SK-N-SH treated with all-trans-retinoic acid at 6 μM for 48 hours (cell line): ENCODE measurements around the gene DNTTIP2.

Experiments
- ATAC-seq: fragments of 200-7000 bp; cut with Tn5 transposase; 3 replicates; pipeline ENCODE4 v1.9.1; 2020; ENCODE audit warnings: mild to moderate bottlenecking, moderate library complexity
- BACH2 ChIP-seq: fragments of 250-450 bp; sonication (Bioruptor Pico); IDR thresholded peaks from 2 replicates; pipeline ENCODE4 v1.9.0; 2021; ENCODE audit warnings: mild to moderate bottlenecking, borderline replicate concordance
- CSRNP3 ChIP-seq: fragments of 250-450 bp; sonication (Bioruptor Pico); IDR thresholded peaks from 2 replicates; pipeline ENCODE4 v1.5.1; 2021; ENCODE audit warnings: mild to moderate bottlenecking, moderate library complexity
- GLIS3 ChIP-seq: fragments of 250-450 bp; sonication (Bioruptor Pico); IDR thresholded peaks from 2 replicates; pipeline ENCODE4 v1.5.0; 2020; ENCODE audit warnings: mild to moderate bottlenecking, moderate library complexity
- OSR1 ChIP-seq: fragments of 250-450 bp; sonication (Bioruptor Pico); IDR thresholded peaks from 2 replicates; pipeline ENCODE4 v1.8.0; 2022; ENCODE audit warnings: moderate library complexity, mild to moderate bottlenecking, inconsistent platforms
- PATZ1 ChIP-seq: fragments of 250-450 bp; sonication (Bioruptor Pico); IDR thresholded peaks from 2 replicates; pipeline ENCODE4 v1.8.0; 2020; ENCODE audit warnings: mild to moderate bottlenecking, moderate library complexity, borderline replicate concordance
- RARB ChIP-seq: fragments of 250-450 bp; sonication (Bioruptor Pico); IDR thresholded peaks from 2 replicates; pipeline ENCODE4 v1.8.0; 2021; ENCODE audit warnings: mild to moderate bottlenecking, moderate library complexity
- SNAI2 ChIP-seq: fragments of 250-450 bp; sonication (Bioruptor Pico); IDR thresholded peaks from 2 replicates; pipeline ENCODE4 v1.5.0; 2020; ENCODE audit warnings: mild to moderate bottlenecking, moderate library complexity
- TCF4 ChIP-seq: fragments of 250-450 bp; sonication (Bioruptor Pico); IDR thresholded peaks from 2 replicates; pipeline ENCODE4 v1.8.0; 2021; ENCODE audit warnings: mild to moderate bottlenecking, moderate library complexity, borderline replicate concordance
- TOX ChIP-seq: fragments of 250-450 bp; sonication (Bioruptor Pico); IDR thresholded peaks from 2 replicates; pipeline ENCODE4 v1.8.0; 2021; ENCODE audit warnings: mild to moderate bottlenecking, moderate library complexity, borderline replicate concordance
- TSHZ2 ChIP-seq: fragments of 250-450 bp; sonication (Bioruptor Pico); IDR thresholded peaks from 2 replicates; pipeline ENCODE4 v1.5.0; 2020; ENCODE audit warnings: mild to moderate bottlenecking, moderate library complexity
- ZC3H10 ChIP-seq: fragments of 250-450 bp; sonication (Bioruptor Pico); IDR thresholded peaks from 2 replicates; pipeline ENCODE4 v1.5.1; 2021; ENCODE audit warnings: mild to moderate bottlenecking, moderate library complexity
- ZFP3 ChIP-seq: fragments of 250-450 bp; sonication (Bioruptor Pico); IDR thresholded peaks from 2 replicates; pipeline ENCODE4 v1.5.0; 2020; ENCODE audit warnings: mild to moderate bottlenecking, moderate library complexity
- ZNF565 ChIP-seq: fragments of 450-650 bp; formaldehyde crosslinking; conservative IDR thresholded peaks from 2 replicates; pipeline ENCODE4 v1.5.0; 2020; ENCODE audit warnings: low read depth, mild to moderate bottlenecking, moderate library complexity
- ZNF70 ChIP-seq: fragments of 450-650 bp; formaldehyde crosslinking; IDR thresholded peaks from 2 replicates; pipeline ENCODE4 v1.5.0; 2020; ENCODE audit warnings: mild to moderate bottlenecking, moderate library complexity
- ZNF8 ChIP-seq: fragments of 450-650 bp; formaldehyde crosslinking; IDR thresholded peaks from 2 replicates; pipeline ENCODE4 v1.5.0; 2020; ENCODE audit warnings: mild to moderate bottlenecking, moderate library complexity
- TF ChIP-seq, protein P1 (sequence below): fragments of 250-450 bp; sonication (Bioruptor Pico); IDR thresholded peaks from 2 replicates; pipeline ENCODE4 v1.5.1; 2020; ENCODE audit warnings: low read depth, mild to moderate bottlenecking, moderate library complexity

The DNTTIP2 gene

GRCh38 chr1:93910305-93910704, 31.3 kb upstream of the DNTTIP2 start:
- no peak for TF ChIP-seq RARB (CRISPR knock-in tag)
- TF ChIP-seq TCF4 (CRISPR knock-in tag): no peak
- TF ChIP-seq GLIS3 (CRISPR knock-in tag): no peak

GRCh38 chr1:93909146-93910050, 30.4 kb upstream of the DNTTIP2 start, which contains the start of gene GCLM:
Gene GCLM, minus strand, starts transcription at chr1:93909430. Its CDS starts 267 bp downstream, at chr1:93909163.
- ATAC-seq: peak; percentile 96
- peak; percentile 92; the same call in 1 of the 2 replicates for TF ChIP-seq BACH2 (CRISPR knock-in tag)
- TF ChIP-seq TCF4 (CRISPR knock-in tag): no peak
- no peak for TF ChIP-seq ZC3H10 (CRISPR knock-in tag)
- TF ChIP-seq ZNF70 (CRISPR knock-in tag): peak; percentile 95
- TF ChIP-seq SNAI2 (CRISPR knock-in tag): no peak
- peak; percentile 23; the same call in 1 of the 2 replicates for TF ChIP-seq TSHZ2 (CRISPR knock-in tag)
- TF ChIP-seq, protein P1, sequence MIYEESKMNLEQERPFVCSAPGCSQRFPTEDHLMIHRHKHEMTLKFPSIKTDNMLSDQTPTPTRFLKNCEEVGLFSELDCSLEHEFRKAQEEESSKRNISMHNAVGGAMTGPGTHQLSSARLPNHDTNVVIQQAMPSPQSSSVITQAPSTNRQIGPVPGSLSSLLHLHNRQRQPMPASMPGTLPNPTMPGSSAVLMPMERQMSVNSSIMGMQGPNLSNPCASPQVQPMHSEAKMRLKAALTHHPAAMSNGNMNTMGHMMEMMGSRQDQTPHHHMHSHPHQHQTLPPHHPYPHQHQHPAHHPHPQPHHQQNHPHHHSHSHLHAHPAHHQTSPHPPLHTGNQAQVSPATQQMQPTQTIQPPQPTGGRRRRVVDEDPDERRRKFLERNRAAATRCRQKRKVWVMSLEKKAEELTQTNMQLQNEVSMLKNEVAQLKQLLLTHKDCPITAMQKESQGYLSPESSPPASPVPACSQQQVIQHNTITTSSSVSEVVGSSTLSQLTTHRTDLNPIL (CRISPR knock-in tag): no peak

More at GRCh38 chr1:93910305-93910704, 31.3 kb upstream of the DNTTIP2 start:
- ATAC-seq: no peak

DNA sequence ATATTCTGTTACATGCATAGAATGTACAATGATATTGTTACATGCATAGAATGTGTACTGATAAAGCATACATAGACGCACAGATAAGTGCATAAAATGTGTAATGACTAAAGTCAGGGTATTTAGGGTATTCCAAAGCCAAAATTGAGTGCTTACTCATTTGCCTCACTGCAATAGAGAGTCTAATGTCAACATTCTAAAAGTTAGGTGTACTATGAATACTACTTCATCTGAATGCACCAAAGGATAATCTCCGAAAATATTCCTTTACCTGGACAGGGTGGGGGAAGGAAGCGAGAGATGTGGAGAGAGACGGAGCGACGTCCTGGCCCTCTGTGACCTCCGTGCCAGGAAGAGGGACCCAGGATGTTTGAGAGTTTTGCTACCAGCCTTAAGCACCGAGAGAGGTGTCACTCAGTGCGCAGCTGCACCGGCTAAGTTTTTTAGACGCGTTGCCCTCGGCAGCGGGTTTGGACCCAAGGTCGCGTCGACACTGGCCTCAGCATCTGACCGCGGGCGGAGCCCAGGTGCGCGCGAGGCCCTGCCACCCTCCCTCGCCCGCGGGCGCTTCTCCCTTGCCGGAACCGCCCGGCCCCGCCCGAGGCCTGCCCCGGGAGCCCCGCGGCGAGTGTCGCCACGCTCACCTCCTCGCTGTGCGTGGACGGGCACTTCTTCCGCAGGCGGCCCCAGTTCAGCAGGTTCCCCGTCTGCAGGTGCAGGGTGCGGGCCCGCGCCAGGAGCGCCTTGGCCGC, 29.6 kb upstream of the DNTTIP2 start:
- ATAC-seq: peak; percentile 24
- no peak for TF ChIP-seq ZNF70 (CRISPR knock-in tag)
- TF ChIP-seq ZC3H10 (CRISPR knock-in tag): no peak
- TF ChIP-seq TSHZ2 (CRISPR knock-in tag): no peak
- no peak for TF ChIP-seq GLIS3 (CRISPR knock-in tag)

- ATAC-seq: peak; percentile 52
- TF ChIP-seq TSHZ2 (CRISPR knock-in tag) (no peak), SNAI2 (CRISPR knock-in tag) (no peak), ZNF8 (CRISPR knock-in tag) (no peak), ZFP3 (no peak), CSRNP3 (CRISPR knock-in tag) (no peak), PATZ1 (CRISPR knock-in tag) (no peak), ZNF565 (CRISPR knock-in tag) (no peak), OSR1 (CRISPR knock-in tag) (no peak), TOX (CRISPR knock-in tag) (no peak)
- TF ChIP-seq, protein P1 (CRISPR knock-in tag): no peak
These were observed 28.7 kb upstream of the DNTTIP2 start for GRCh38 chr1:93907718-93908117.
